Breast epithelium (tissue), 3 donors: Measurements from ENCODE around the gene ABHD10.

Source experiments
- POLR2AphosphoS5 ChIP-seq, 3 donors: sonication (generic); formaldehyde crosslinking; IDR thresholded peaks; one replicate each; pipeline ENCODE4 v1.6.1; 2017; ENCODE audit warnings: antibody characterized with exemption in 3 of 3
- TF ChIP-seq, protein P1 (sequence below), 3 donors: fragments of 450-650 bp; IDR thresholded peaks; one replicate each; pipeline ENCODE4 v1.5.1; 2016 to 2017; ENCODE audit warnings: antibody characterized with exemption in 3 of 3, mild to moderate bottlenecking in 3 of 3, moderate library complexity in 3 of 3

DNA sequence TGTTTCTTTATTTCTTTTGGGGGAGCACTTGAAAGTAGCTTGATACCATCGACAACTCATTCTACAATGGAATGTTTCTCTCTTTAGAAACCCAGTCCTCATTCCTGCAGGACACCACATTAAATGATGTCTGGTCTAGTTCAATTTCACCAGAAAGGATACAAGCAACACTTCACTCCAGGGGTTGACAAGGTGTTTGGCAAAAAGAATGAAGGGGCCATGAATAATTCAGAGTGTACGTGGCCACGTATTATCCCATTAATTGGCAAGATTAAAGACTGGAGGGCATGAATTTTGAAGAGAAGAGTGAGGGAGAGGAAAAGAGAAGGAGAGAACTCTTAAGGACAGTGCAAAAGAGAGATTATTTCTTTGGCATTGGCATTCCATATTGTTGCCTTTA, 56.4 kb downstream of the ABHD10 start:
- TF ChIP-seq POLR2AphosphoS5 (IDR thresholded peaks at IDR 0.05): no peak
- TF ChIP-seq, protein P1, sequence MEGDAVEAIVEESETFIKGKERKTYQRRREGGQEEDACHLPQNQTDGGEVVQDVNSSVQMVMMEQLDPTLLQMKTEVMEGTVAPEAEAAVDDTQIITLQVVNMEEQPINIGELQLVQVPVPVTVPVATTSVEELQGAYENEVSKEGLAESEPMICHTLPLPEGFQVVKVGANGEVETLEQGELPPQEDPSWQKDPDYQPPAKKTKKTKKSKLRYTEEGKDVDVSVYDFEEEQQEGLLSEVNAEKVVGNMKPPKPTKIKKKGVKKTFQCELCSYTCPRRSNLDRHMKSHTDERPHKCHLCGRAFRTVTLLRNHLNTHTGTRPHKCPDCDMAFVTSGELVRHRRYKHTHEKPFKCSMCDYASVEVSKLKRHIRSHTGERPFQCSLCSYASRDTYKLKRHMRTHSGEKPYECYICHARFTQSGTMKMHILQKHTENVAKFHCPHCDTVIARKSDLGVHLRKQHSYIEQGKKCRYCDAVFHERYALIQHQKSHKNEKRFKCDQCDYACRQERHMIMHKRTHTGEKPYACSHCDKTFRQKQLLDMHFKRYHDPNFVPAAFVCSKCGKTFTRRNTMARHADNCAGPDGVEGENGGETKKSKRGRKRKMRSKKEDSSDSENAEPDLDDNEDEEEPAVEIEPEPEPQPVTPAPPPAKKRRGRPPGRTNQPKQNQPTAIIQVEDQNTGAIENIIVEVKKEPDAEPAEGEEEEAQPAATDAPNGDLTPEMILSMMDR (IDR thresholded peaks at IDR 0.05): no peak
